Measurements from ENCODE around the gene NCKAP5. TPM values are rescaled to one million over a fixed set of nuclear protein-coding genes. Genes with fewer than 3 reads are reported as not detected.

Gene NCKAP5
- total RNA-seq, 3 donors from 2014 or later = 1.9 to 6.3 (median 2.3) TPM

- no peaks in the 10 kb centered on the region for H3K4me1 ChIP-seq (ENCODE audit: low read depth)
- no peak for TF ChIP-seq CTCF (IDR thresholded peaks at IDR 0.05)
- H3K36me3 ChIP-seq (ENCODE audit: low read depth) = no peaks in the 10 kb centered on the region
- intact Hi-C loops (cut with DNase I, micrococcal nuclease) = no loop called here
- DNase-seq (no peak), ATAC-seq (no peak)
- H3K4me3 ChIP-seq = no peak overlapping the region
- H3K9me3 ChIP-seq = no peaks in the 10 kb centered on the region
These were observed 244.1 kb downstream of the NCKAP5 start for GRCh38 chr2:133324150-133324561.

- Histone ChIP-seq H3K36me3 (ENCODE audit: low read depth) (no peaks in the 10 kb centered on the region), H3K4me3 (no peak overlapping the region), H3K9me3 (no peaks in the 10 kb centered on the region), H3K4me1 (ENCODE audit: low read depth) (no peaks in the 10 kb centered on the region)
- no peak for TF ChIP-seq CTCF (IDR thresholded peaks at IDR 0.05)
- intact Hi-C loops (cut with DNase I, micrococcal nuclease) = no loop called here
- DNase-seq (no peak), ATAC-seq (no peak)
These were observed 245.4 kb downstream of the NCKAP5 start for GRCh38 chr2:133322909-133323308.

- Histone ChIP-seq H3K9me3 (no peaks in the 10 kb centered on the region), H3K4me3 (no peak overlapping the region), H3K4me1 (ENCODE audit: low read depth) (no peaks in the 10 kb centered on the region), H3K36me3 (ENCODE audit: low read depth) (no peaks in the 10 kb centered on the region)
- no peak for TF ChIP-seq CTCF (IDR thresholded peaks at IDR 0.05)
- intact Hi-C loops (cut with DNase I, micrococcal nuclease) = no loop called here
- ATAC-seq (no peak), DNase-seq (no peak)
These were observed 251.1 kb downstream of the NCKAP5 start for GRCh38 chr2:133317178-133317577.

- H3K4me1 ChIP-seq (ENCODE audit: low read depth) = no peaks in the 10 kb centered on the region
- intact Hi-C loops (cut with DNase I, micrococcal nuclease) = no loop called here
- DNase-seq = no peak
- ATAC-seq = no peak
- TF ChIP-seq CTCF (IDR thresholded peaks at IDR 0.05) = no peak
- no peaks in the 10 kb centered on the region for H3K9me3 ChIP-seq
- H3K36me3 ChIP-seq (ENCODE audit: low read depth) = no peaks in the 10 kb centered on the region
- no peak overlapping the region for H3K4me3 ChIP-seq
These were observed 251.7 kb downstream of the NCKAP5 start for GRCh38 chr2:133316557-133316956.

GRCh38 chr2:133315280-133315679, 253.0 kb downstream of the NCKAP5 start:
- H3K9me3 ChIP-seq = no peaks in the 10 kb centered on the region
- no peak for ATAC-seq
- no peaks in the 10 kb centered on the region for H3K4me1 ChIP-seq (ENCODE audit: low read depth)
- no peak for TF ChIP-seq CTCF (IDR thresholded peaks at IDR 0.05)
- H3K36me3 ChIP-seq (ENCODE audit: low read depth) = no peaks in the 10 kb centered on the region
- no peak overlapping the region for H3K4me3 ChIP-seq
- DNase-seq = no peak
- intact Hi-C loops (cut with DNase I, micrococcal nuclease) = no loop called here

- intact Hi-C loops (cut with DNase I, micrococcal nuclease) = no loop called here
- no peaks in the 10 kb centered on the region for H3K9me3 ChIP-seq
- ATAC-seq (no peak), DNase-seq (no peak)
- no peak for TF ChIP-seq CTCF (IDR thresholded peaks at IDR 0.05)
- H3K4me3 ChIP-seq = no peak overlapping the region
- H3K36me3 ChIP-seq (ENCODE audit: low read depth) = no peaks in the 10 kb centered on the region
- H3K4me1 ChIP-seq (ENCODE audit: low read depth) = no peaks in the 10 kb centered on the region
These were observed 253.5 kb downstream of the NCKAP5 start for GRCh38 chr2:133314795-133315194.
